H1 (cell line): ENCODE results near the gene ANXA4. TPM values are rescaled to one million over a fixed set of nuclear protein-coding genes. Genes with fewer than 3 reads are reported as not detected.

Experiments
- BCL11A ChIP-seq, 2 experiments: IDR thresholded peaks; one replicate each; pipeline ENCODE4 v1.6.1; 2011; ENCODE audit warnings: low read depth in 2 of 2, low read length in 2 of 2, mild to moderate bottlenecking in 2 of 2
- CHD2 ChIP-seq: IDR thresholded peaks from 2 replicates; pipeline ENCODE4 v1.6.1; 2012; ENCODE audit warnings: low read length, improper control_type of control experiment
- CREB1 ChIP-seq: IDR thresholded peaks from 2 replicates; pipeline ENCODE4 v1.6.1; 2012; ENCODE audit warnings: inconsistent platforms
- KDM1A ChIP-seq: fragments of 200-600, 300-600 bp; sonication (generic); IDR thresholded peaks from 2 replicates; pipeline ENCODE4 v1.7.1; 2016; ENCODE audit warnings: mild to moderate bottlenecking, low read length, borderline replicate concordance
- RAD21 ChIP-seq, 2 experiments: IDR thresholded peaks in 1 of 2; conservative IDR thresholded peaks in 1 of 2; 2 replicates each; pipeline ENCODE4 v1.6.1; 2011; ENCODE audit warnings: low read depth in 2 of 2, low read length in 2 of 2, improper control_type of control experiment in 1 of 2, inconsistent platforms in 1 of 2, mild to moderate bottlenecking in 1 of 2, moderate library complexity in 1 of 2
- TEAD4 ChIP-seq: IDR thresholded peaks from 2 replicates; pipeline ENCODE4 v1.6.1; 2012; ENCODE audit warnings: low read depth, low read length, inconsistent platforms, mixed read lengths
- polyA plus RNA-seq, 7 experiments: library from polyadenylated mRNA; depleted of rRNA in 3 of 7; stranded (reverse) in 5 of 7; unstranded in 2 of 7; fragments of >200 nt in 5 of 7; fragments of 200-250 nt in 2 of 7; gene quantifications; 1 replicate in 5 of 7; 2 replicates in 1 of 7; 4 replicates in 1 of 7; pipeline versions ENCODE4 v1.2.1 to v1.2.3, GENCODE V29; 2011 to 2013; ENCODE audit warnings: missing spikeins in 2 of 7, mixed read lengths in 2 of 7
- total RNA-seq: library from RNA; stranded (reverse); fragmentation: NEBNext Ultra II Directional; extraction: Animal tissue kit (Norgen Biotek cat#: 25700); gene quantifications from 2 replicates; pipeline ENCODE4 v1.2.1, GENCODE V29; 2021

ANXA4 gene
- total and polyA plus RNA-seq, 2 of the 8 experiments (the other 6 are each of a cell fraction or from before 2014, with no cell fraction given), result 9.4 to 17.6 TPM

DNA sequence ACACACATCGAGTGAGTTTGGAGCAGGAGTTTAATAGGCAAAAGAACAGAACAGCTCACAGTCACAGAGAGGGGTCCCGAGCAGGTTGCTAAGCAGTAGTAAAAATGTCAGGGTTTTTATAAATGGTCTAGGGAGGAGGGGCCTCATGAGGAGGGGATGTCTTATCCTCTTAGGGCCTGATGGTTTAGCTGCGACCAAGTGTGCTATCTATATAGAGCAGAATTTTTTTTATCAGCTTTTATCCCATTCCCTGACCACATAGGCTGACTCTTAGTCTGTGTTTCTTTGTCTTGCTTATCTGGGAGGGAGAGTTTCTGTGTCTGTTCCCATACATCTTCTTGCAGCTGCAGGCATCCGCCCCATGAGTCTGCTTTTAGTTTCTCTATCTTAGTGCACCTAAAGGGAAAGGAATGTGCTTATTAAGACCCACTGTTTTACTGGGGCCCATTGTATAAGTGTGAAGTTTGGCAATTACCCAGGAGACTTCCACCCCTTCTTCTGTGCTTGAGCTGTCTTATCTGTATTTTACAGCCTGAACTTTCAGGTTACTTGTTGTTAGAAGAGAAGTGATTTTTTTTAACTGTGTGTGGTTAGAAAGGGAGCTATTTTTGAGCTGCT, 57.1 kb downstream of the ANXA4 start (continued):
- no peak for TF ChIP-seq CREB1
- TF ChIP-seq RAD21 (IDR thresholded peaks at IDR 0.05 in 1 of 2, conservative IDR thresholded peaks at IDR 0.05 in 1 of 2; ENCODE audit: low read depth in 2 of 2, low read length in 2 of 2), result no peak
- TF ChIP-seq CHD2, result no peak
- TF ChIP-seq BCL11A (IDR thresholded peaks at IDR 0.05; ENCODE audit: low read depth in 2 of 2, low read length in 2 of 2), result no peak
- no peak for TF ChIP-seq KDM1A
- no peak for TF ChIP-seq TEAD4
